Inferior parietal cortex (tissue), 1 donor: ENCODE data around the gene RTN4IP1.

Source experiments
- DNase-seq: peaks from one replicate; pipeline ENCODE4 v3.0.0-alpha.2; 2016; ENCODE audit errors: extremely low spot score

RTN4IP1 gene

GRCh38 chr6:106522562-106523250 lies 106.6 kb downstream of the RTN4IP1 start:
- DNase-seq, result no peak
